Measurements from ENCODE around the gene PIK3R2. TPM values are rescaled to one million over a fixed set of nuclear protein-coding genes. Genes with fewer than 3 reads are reported as not detected.

The PIK3R2 gene
- total and polyA plus RNA-seq, 2 of the 8 experiments (the other 6 are each of a cell fraction or from before 2014, with no cell fraction given): 21.7 to 57.1 TPM

DNA sequence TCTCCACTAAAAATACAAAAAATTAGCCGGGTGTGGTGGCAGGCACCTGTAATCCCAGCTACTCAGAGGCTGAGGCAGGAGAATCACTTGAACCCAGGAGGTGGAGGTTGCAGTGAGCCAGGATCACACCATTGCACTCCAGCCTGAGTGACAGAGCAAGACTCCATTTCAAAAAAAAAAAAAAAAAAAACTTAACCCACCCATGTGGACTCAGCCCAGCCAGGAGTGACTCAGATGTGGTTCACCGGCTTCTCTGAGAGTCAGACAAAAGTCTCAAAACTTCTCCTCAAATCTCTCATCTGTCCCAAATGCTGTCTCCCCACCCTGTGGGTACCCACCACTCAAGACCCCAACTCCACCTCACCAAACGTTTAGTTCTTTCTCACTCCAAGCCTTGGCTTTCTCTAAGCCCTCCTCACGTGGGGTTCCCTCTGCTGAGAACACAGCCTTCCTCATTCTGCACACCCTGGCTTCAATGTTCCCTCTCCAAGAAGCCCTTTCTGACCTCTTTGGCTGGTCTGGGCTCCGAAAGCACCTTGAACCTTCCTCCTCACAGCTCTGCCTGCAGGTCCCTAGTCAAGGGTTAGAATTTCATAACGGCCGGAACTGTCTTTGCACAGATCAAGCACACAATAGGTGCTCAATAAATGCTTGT is 61.9 kb downstream of the PIK3R2 start:
- Histone ChIP-seq H3K9me3 (ENCODE audit: insufficient read depth in 2 of 2, low read depth in 1 of 2, low read length in 1 of 2) (no peaks in the 10 kb centered on the region), H3K4me3 (ENCODE audit: extremely low read depth in 1 of 4, insufficient read depth in 2 of 4, low read depth in 3 of 4, low read length in 4 of 4) (no peak overlapping the region), H3K23ac (ENCODE audit: insufficient read length) (no peak overlapping the region), H2BK15ac (ENCODE audit: low read length) (no peak overlapping the region), H3K14ac (ENCODE audit: insufficient read length) (no peak overlapping the region), H3K79me1 (ENCODE audit: low read depth, low read length) (no peaks in the 10 kb centered on the region), H2AK5ac (ENCODE audit: low read depth, low read length) (no peak overlapping the region), H3K36me3 (ENCODE audit: control insufficient read depth in 2 of 4, insufficient read depth in 4 of 4, low read length in 3 of 4) (no peaks in the 10 kb centered on the region), H4K20me1 (replicated peaks in 1 of 2; ENCODE audit: control insufficient read depth in 1 of 2, insufficient read depth in 2 of 2, low read length in 2 of 2) (peaks cover 0 to 2% of the 10 kb centered on the region in 2 experiments), H2AFZ (ENCODE audit: low read length) (no peak overlapping the region), H4K91ac (replicated peaks; ENCODE audit: insufficient read length, low read length) (no peak overlapping the region), H2BK5ac (ENCODE audit: low read depth, low read length) (no peak overlapping the region), H4K8ac (ENCODE audit: extremely low read depth, insufficient read depth, low read length) (no peak overlapping the region), H3K4ac (replicated peaks; ENCODE audit: insufficient read length, low read depth, low read length) (no peak overlapping the region), H3K4me1 (replicated peaks in 1 of 4; ENCODE audit: control insufficient read depth in 3 of 4, insufficient read depth in 4 of 4, low read length in 3 of 4) (no peaks in the 10 kb centered on the region), H3K56ac (replicated peaks; ENCODE audit: insufficient read length, low read depth, low read length) (no peak overlapping the region), H2BK20ac (ENCODE audit: low read length) (no peak overlapping the region), H2BK120ac (replicated peaks; ENCODE audit: low read depth, low read length) (no peak overlapping the region), H4K5ac (ENCODE audit: insufficient read length, low read depth, low read length) (no peak overlapping the region), H3K27ac (ENCODE audit: low read depth, low read length) (no peak overlapping the region), H3K18ac (ENCODE audit: extremely low read depth, low read length) (no peak overlapping the region), H3K79me2 (ENCODE audit: control insufficient read depth in 1 of 2, insufficient read depth in 2 of 2, low read length in 2 of 2) (no peaks in the 10 kb centered on the region), H3K27me3 (replicated peaks in 1 of 4; ENCODE audit: control insufficient read depth in 3 of 4, extremely low read depth in 1 of 4, insufficient read depth in 3 of 4, low read length in 3 of 4) (no peaks in the 10 kb centered on the region), H3K9ac (replicated peaks in 1 of 4; ENCODE audit: extremely low read depth in 1 of 4, low read depth in 3 of 4, low read length in 3 of 4) (no peak overlapping the region), H3K23me2 (ENCODE audit: low read depth, low read length) (no peaks in the 10 kb centered on the region), H2BK12ac (ENCODE audit: low read depth, low read length) (no peak overlapping the region), H3K4me2 (ENCODE audit: insufficient read depth in 1 of 2, low read depth in 2 of 2, low read length in 2 of 2) (no peak overlapping the region)
- POLR2A ChIA-PET (ENCODE audit: partially characterized antibody): interaction anchor here (1.0 to 1.1 kb wide), 2 partner anchors 10 to 11 kb away, joined by 3 read pairs; partner anchors contain the start of gene RAB3A
- CTCF ChIA-PET (ENCODE audit: partially characterized antibody): interaction anchor here (0.6 to 1.2 kb wide), 4 partner anchors 9 to 34 kb away, joined by 3 to 4 read pairs (median 3); no protein-coding TSS in a partner anchor
- 88% methylated on average over 7 of the region's 7 CpGs; no CpG with 5 or more reads in 1 of the 2 experiments for WGBS, 2 experiments (ENCODE audit: extremely low coverage in 1 of 2, insufficient coverage in 1 of 2, insufficient read length in 1 of 2, insufficient replicate concordance in 2 of 2, low coverage in 1 of 2, low lambda C conversion rate in 2 of 2, missing lambda C conversion rate in 1 of 2)
- DNase-seq (ENCODE audit: low read depth in 1 of 2, low spot score in 2 of 2): no peak
- TF ChIP-seq HDAC2 (IDR thresholded peaks at IDR 0.05; ENCODE audit: borderline replicate concordance in 1 of 2, low read depth in 2 of 2, low read length in 2 of 2) (no peak), CEBPB (IDR thresholded peaks at IDR 0.05; ENCODE audit: low read depth, low read length) (no peak), SRF (IDR thresholded peaks at IDR 0.05; ENCODE audit: low read depth, low read length) (no peak), RAD21 (IDR thresholded peaks at IDR 0.05 in 1 of 2, conservative IDR thresholded peaks at IDR 0.05 in 1 of 2; ENCODE audit: low read depth in 2 of 2, low read length in 2 of 2) (no peak), RXRA (IDR thresholded peaks at IDR 0.05; ENCODE audit: insufficient read depth, low read depth, low read length) (no peak), JUND (IDR thresholded peaks at IDR 0.05; ENCODE audit: low read length) (no peak), CREB1 (IDR thresholded peaks at IDR 0.05) (no peak), NANOG (IDR thresholded peaks at IDR 0.05; ENCODE audit: insufficient read depth, low read depth, low read length, poor library complexity, severe bottlenecking) (no peak), TAF1 (IDR thresholded peaks at IDR 0.05; ENCODE audit: low read depth, low read length) (no peak)
- TF ChIP-seq, protein P1, sequence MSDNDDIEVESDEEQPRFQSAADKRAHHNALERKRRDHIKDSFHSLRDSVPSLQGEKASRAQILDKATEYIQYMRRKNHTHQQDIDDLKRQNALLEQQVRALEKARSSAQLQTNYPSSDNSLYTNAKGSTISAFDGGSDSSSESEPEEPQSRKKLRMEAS (IDR thresholded peaks at IDR 0.05): no peak
- TF ChIP-seq, protein P2, sequence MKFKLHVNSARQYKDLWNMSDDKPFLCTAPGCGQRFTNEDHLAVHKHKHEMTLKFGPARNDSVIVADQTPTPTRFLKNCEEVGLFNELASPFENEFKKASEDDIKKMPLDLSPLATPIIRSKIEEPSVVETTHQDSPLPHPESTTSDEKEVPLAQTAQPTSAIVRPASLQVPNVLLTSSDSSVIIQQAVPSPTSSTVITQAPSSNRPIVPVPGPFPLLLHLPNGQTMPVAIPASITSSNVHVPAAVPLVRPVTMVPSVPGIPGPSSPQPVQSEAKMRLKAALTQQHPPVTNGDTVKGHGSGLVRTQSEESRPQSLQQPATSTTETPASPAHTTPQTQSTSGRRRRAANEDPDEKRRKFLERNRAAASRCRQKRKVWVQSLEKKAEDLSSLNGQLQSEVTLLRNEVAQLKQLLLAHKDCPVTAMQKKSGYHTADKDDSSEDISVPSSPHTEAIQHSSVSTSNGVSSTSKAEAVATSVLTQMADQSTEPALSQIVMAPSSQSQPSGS (IDR thresholded peaks at IDR 0.05; ENCODE audit: low read length): no peak
- no peak for FAIRE-seq
